GM10266 (cell line): Measurements from ENCODE around the gene TPST1.
"Not testable (repeated sequence)": the region's sequence is repeated elsewhere in the genome, so short reads cannot be mapped to it uniquely, and the experiment has no call there.

Experiments used
- DNase-seq: peaks from one replicate; pipeline ENCODE4 v3.0.0; 2012; ENCODE audit errors: extremely low spot score
- CTCF ChIP-seq: IDR thresholded peaks from 2 replicates; pipeline ENCODE4 v1.5.1; 2012; ENCODE audit warnings: mild to moderate bottlenecking, low read depth; ENCODE audit not compliant: control insufficient read depth, insufficient read depth; ENCODE audit errors: missing control alignments

The TPST1 gene

GRCh38 chr7:66221442-66221841 is 16.3 kb downstream of the TPST1 start:
- TF ChIP-seq CTCF = no peak
- DNase-seq = no peak

GRCh38 chr7:66227808-66228207 is 22.7 kb downstream of the TPST1 start:
- no peak for TF ChIP-seq CTCF

GRCh38 chr7:66231326-66232216 is 26.4 kb downstream of the TPST1 start:
- DNase-seq = not testable (repeated sequence)

More at GRCh38 chr7:66227808-66228207, 22.7 kb downstream of the TPST1 start:
- no peak for DNase-seq

- DNase-seq = no peak
- no peak for TF ChIP-seq CTCF
Observed at GRCh38 chr7:66233638-66234037, 28.5 kb downstream of the TPST1 start.

GRCh38 chr7:66236713-66237303 is 31.7 kb downstream of the TPST1 start:
- DNase-seq = no peak
- no peak for TF ChIP-seq CTCF

GRCh38 chr7:66237906-66238772 is 33.0 kb downstream of the TPST1 start:
- TF ChIP-seq CTCF = no peak

GRCh38 chr7:66238773-66239466 is 33.8 kb downstream of the TPST1 start:
- TF ChIP-seq CTCF = no peak
- no peak for DNase-seq

More at GRCh38 chr7:66237906-66238772, 33.0 kb downstream of the TPST1 start:
- no peak for DNase-seq
